NB4 (cell line): Measurements from ENCODE around the gene TSPAN10.

ENCODE experiments used
- DNase-seq: peaks from one replicate; pipeline ENCODE4 v3.0.0; 2010; ENCODE audit warnings: low read depth
- H3K4me3 ChIP-seq: one replicate; pipeline ENCODE4 v1.5.1; 2011; ENCODE audit warnings: mild to moderate bottlenecking, low read depth, low read length, moderate library complexity
- MYC ChIP-seq: IDR thresholded peaks from 2 replicates; pipeline ENCODE4 v1.6.1; 2011; ENCODE audit warnings: low read depth, low read length
- POLR2A ChIP-seq: IDR thresholded peaks from 2 replicates; pipeline ENCODE4 v1.6.1; 2011; ENCODE audit warnings: mild to moderate bottlenecking; ENCODE audit not compliant: insufficient read length; ENCODE audit errors: extremely low read depth
- TF ChIP-seq, protein P1 (sequence below): IDR thresholded peaks from 2 replicates; pipeline ENCODE4 v1.6.1; 2011; ENCODE audit warnings: low read depth, low read length
- TF ChIP-seq, protein P2 (sequence below): IDR thresholded peaks from one replicate; pipeline ENCODE4 v1.5.1; 2012; ENCODE audit warnings: low read depth, low read length

Gene TSPAN10

GRCh38 chr17:81695801-81696200, 58.8 kb downstream of the TSPAN10 start:
- DNase-seq, result no peak
- H3K4me3 ChIP-seq, result no peak overlapping the region
- TF ChIP-seq POLR2A, result no peak

GRCh38 chr17:81696218-81696941, 59.4 kb downstream of the TSPAN10 start:
- TF ChIP-seq POLR2A (no peak), MYC (no peak)
- TF ChIP-seq, protein P1, sequence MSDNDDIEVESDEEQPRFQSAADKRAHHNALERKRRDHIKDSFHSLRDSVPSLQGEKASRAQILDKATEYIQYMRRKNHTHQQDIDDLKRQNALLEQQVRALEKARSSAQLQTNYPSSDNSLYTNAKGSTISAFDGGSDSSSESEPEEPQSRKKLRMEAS, result no peak
- TF ChIP-seq, protein P2, sequence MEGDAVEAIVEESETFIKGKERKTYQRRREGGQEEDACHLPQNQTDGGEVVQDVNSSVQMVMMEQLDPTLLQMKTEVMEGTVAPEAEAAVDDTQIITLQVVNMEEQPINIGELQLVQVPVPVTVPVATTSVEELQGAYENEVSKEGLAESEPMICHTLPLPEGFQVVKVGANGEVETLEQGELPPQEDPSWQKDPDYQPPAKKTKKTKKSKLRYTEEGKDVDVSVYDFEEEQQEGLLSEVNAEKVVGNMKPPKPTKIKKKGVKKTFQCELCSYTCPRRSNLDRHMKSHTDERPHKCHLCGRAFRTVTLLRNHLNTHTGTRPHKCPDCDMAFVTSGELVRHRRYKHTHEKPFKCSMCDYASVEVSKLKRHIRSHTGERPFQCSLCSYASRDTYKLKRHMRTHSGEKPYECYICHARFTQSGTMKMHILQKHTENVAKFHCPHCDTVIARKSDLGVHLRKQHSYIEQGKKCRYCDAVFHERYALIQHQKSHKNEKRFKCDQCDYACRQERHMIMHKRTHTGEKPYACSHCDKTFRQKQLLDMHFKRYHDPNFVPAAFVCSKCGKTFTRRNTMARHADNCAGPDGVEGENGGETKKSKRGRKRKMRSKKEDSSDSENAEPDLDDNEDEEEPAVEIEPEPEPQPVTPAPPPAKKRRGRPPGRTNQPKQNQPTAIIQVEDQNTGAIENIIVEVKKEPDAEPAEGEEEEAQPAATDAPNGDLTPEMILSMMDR, result no peak
- no peak for DNase-seq

DNA sequence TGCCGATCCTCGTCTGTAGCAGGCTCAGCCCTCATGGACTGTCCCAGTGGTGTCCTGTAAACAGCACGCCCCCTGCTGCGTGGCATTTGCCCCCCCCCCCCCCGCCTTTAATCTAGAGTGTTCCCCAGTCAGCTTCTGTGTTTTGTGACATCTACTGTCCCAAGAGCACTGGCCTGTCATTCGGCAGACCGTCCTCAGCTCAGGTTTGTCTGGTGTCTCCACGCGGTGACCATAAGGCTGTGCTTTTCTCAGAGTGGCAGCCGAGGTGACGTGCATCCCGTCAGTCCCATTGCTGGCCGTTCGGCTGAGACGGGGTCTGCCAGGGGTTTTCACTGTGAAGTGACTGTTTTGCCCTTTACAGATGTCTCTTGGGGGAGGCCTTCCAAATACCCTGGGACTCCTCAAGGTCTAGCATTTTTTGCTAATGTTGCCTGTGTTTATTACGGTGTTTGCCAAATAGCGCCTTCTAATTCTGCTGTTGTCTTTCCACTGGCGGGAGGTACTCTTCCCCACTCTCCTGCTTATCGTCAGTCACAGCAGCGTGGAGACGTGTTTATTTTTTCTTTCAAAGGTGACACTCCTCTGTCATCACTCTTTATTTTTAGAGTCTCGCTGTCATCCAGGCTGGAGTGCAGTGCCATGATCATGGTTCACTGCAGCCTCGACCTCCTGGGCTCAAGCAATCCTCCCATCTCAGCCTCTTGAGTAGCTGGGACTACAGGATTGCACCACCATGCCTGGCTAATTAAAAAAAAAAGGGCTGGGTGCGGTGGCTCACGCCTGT, 60.5 kb downstream of the TSPAN10 start:
- no peak for DNase-seq
- H3K4me3 ChIP-seq, result no peak overlapping the region
- no peak for TF ChIP-seq MYC
- TF ChIP-seq, protein P2, result no peak
- TF ChIP-seq, protein P1, result no peak
- no peak for TF ChIP-seq POLR2A

More at GRCh38 chr17:81696218-81696941, 59.4 kb downstream of the TSPAN10 start:
- no peak overlapping the region for H3K4me3 ChIP-seq
